HepG2 (cell line): Measurements from ENCODE around the gene PPIC. TPM values are rescaled to one million over a fixed set of nuclear protein-coding genes. Genes with fewer than 3 reads are reported as not detected.

Experiments
- ATAC-seq: fragments of 200-7000 bp; cut with Tn5 transposase; 3 replicates; pipeline ENCODE4 v1.9.1; 2020; ENCODE audit warnings: mild to moderate bottlenecking, moderate library complexity
- BruUV-seq: library from RNA; stranded (reverse); fragments of 400-500 nt; replicated peaks from 2 replicates; lab custom pipeline; 2021; lab: Mats Ljungman, UMichigan
- CTCF ChIA-PET: fragments of 300-600 bp; formaldehyde crosslinking; extraction: SDS; loops from one replicate; lab custom pipeline; 2021; ENCODE audit warnings: low total read pairs, inconsistent platforms, low intra/inter-chr PET ratio; lab: Yijun Ruan, JAX
- POLR2A ChIA-PET: fragments of 350-600 bp; sonication (Branson Sonifier 250); formaldehyde crosslinking; loops from one replicate; lab custom pipeline; 2020; ENCODE audit warnings: antibody characterized with exemption, inconsistent platforms; lab: Yijun Ruan, JAX
- DNase-seq: peaks from one replicate; pipeline ENCODE4 v3.0.0-alpha.2; 2015; ENCODE audit warnings: low spot score
- FAIRE-seq: peaks from 3 replicates; lab custom pipeline; 2011; peaks lifted over from hg19 to GRCh38; lab: Jason Lieb, UNC
- H2AFZ ChIP-seq: one replicate; pipeline ENCODE4 v1.6.1; 2011; ENCODE audit warnings: low read length, inconsistent platforms
- H3K27ac ChIP-seq: fragments of 300-600 bp; 3 replicates; pipeline ENCODE4 v1.8.0; 2011; ENCODE audit warnings: mixed run types, mild to moderate bottlenecking, mixed read lengths, low read length, inconsistent platforms; ENCODE audit not compliant: insufficient read depth; ENCODE audit errors: extremely low read length
- H3K27me3 ChIP-seq, 2 experiments: fragments of 200-600 bp in 1 of 2; 2 replicates in 1 of 2; 3 replicates in 1 of 2; pipeline versions ENCODE4 v1.6.0 to v1.8.0; 2011; ENCODE audit warnings: low read length in 2 of 2, mild to moderate bottlenecking in 2 of 2, moderate library complexity in 2 of 2, inconsistent platforms in 1 of 2; ENCODE audit not compliant: insufficient read depth in 2 of 2, control insufficient read depth in 1 of 2
- H3K36me3 ChIP-seq, 2 experiments: fragments of 200-600 bp in 1 of 2; replicated peaks in 1 of 2; 2 replicates in 1 of 2; 3 replicates in 1 of 2; pipeline versions ENCODE4 v1.5.1 to v1.8.0; 2011; ENCODE audit warnings: low read length in 2 of 2, inconsistent platforms in 1 of 2; ENCODE audit not compliant: insufficient read depth in 2 of 2, control insufficient read depth in 1 of 2
- H3K4me1 ChIP-seq: 2 replicates; pipeline ENCODE4 v1.5.1; 2012; ENCODE audit warnings: low read length, inconsistent platforms; ENCODE audit not compliant: insufficient read depth
- H3K4me2 ChIP-seq: 2 replicates; pipeline ENCODE4 v1.6.0; 2011; ENCODE audit warnings: low read depth, low read length, inconsistent platforms
- H3K4me3 ChIP-seq, 3 experiments: fragments of 200-600 bp in 1 of 3; sonication (generic), shearing (Covaris generic) in 1 of 3; replicated peaks in 1 of 3; 2 replicates each; pipeline ENCODE4 v1.5.1; 2011 to 2016; ENCODE audit warnings: low read length in 3 of 3, inconsistent platforms in 2 of 3, low read depth in 2 of 3, mild to moderate bottlenecking in 2 of 3, control low read depth in 1 of 3, mixed read lengths in 1 of 3; ENCODE audit not compliant: insufficient read depth in 1 of 3
- H3K79me2 ChIP-seq: one replicate; pipeline ENCODE4 v1.6.1; 2011; ENCODE audit warnings: low read length, inconsistent platforms; ENCODE audit not compliant: insufficient read depth
- H3K9ac ChIP-seq: 2 replicates; pipeline ENCODE4 v1.6.0; 2011; ENCODE audit warnings: mild to moderate bottlenecking, low read depth, low read length, inconsistent platforms; ENCODE audit not compliant: insufficient read depth
- H3K9me3 ChIP-seq: 2 replicates; pipeline ENCODE4 v1.5.1; 2012; ENCODE audit warnings: mild to moderate bottlenecking, low read length
- H4K20me1 ChIP-seq: 2 replicates; pipeline ENCODE4 v1.6.0; 2011; ENCODE audit warnings: inconsistent platforms, mild to moderate bottlenecking, low read length, moderate library complexity; ENCODE audit not compliant: insufficient read depth
- CENPX ChIP-seq: sonication (generic); formaldehyde crosslinking; IDR thresholded peaks from 2 replicates; pipeline ENCODE4 v1.9.0; 2021; ENCODE audit warnings: mild to moderate bottlenecking, missing genetic modification reagents, moderate library complexity
- FUBP1 ChIP-seq: sonication (generic); formaldehyde crosslinking; IDR thresholded peaks from 2 replicates; pipeline ENCODE4 v1.5.1; 2020; ENCODE audit warnings: missing genetic modification reagents, mild to moderate bottlenecking, borderline replicate concordance
- MEIS2 ChIP-seq: sonication (generic); formaldehyde crosslinking; IDR thresholded peaks from 2 replicates; pipeline ENCODE4 v1.9.0; 2021; ENCODE audit warnings: mild to moderate bottlenecking, missing genetic modification reagents
- MLXIP ChIP-seq: sonication (generic); formaldehyde crosslinking; IDR thresholded peaks from 2 replicates; pipeline ENCODE4 v1.9.0; 2021; ENCODE audit warnings: missing genetic modification reagents, borderline replicate concordance
- REPIN1 ChIP-seq: sonication (generic); formaldehyde crosslinking; IDR thresholded peaks from 2 replicates; pipeline ENCODE4 v1.8.0; 2022; ENCODE audit warnings: missing genetic modification reagents, low read depth, mild to moderate bottlenecking, borderline replicate concordance
- SETDB1 ChIP-seq: sonication (generic); formaldehyde crosslinking; IDR thresholded peaks from 2 replicates; pipeline ENCODE4 v1.5.1; 2020; ENCODE audit warnings: missing genetic modification reagents, mild to moderate bottlenecking, borderline replicate concordance
- TARDBP ChIP-seq: sonication (generic); formaldehyde crosslinking; IDR thresholded peaks from 2 replicates; pipeline ENCODE4 v1.8.0; 2022; ENCODE audit warnings: mild to moderate bottlenecking, missing genetic modification reagents
- TEAD2 ChIP-seq: sonication (generic); formaldehyde crosslinking; IDR thresholded peaks from 2 replicates; pipeline ENCODE4 v1.9.0; 2021; ENCODE audit warnings: missing genetic modification reagents
- ZBED4 ChIP-seq: sonication (generic); formaldehyde crosslinking; IDR thresholded peaks from 2 replicates; pipeline ENCODE4 v1.4.0; 2020; ENCODE audit warnings: missing genetic modification reagents, borderline replicate concordance
- ZNF335 ChIP-seq: sonication (generic); formaldehyde crosslinking; IDR thresholded peaks from 2 replicates; pipeline ENCODE4 v1.4.0; 2020; ENCODE audit warnings: missing genetic modification reagents
- ZNF772 ChIP-seq: sonication (generic); formaldehyde crosslinking; IDR thresholded peaks from 2 replicates; pipeline ENCODE4 v1.5.0; 2020; ENCODE audit warnings: mild to moderate bottlenecking, missing genetic modification reagents
- ZNF782 ChIP-seq: sonication (generic); formaldehyde crosslinking; IDR thresholded peaks from 2 replicates; pipeline ENCODE4 v1.4.0; 2020; ENCODE audit warnings: missing genetic modification reagents, mild to moderate bottlenecking, borderline replicate concordance
- WGBS: methylation state at CpG from one replicate; pipeline ENCODE4 v1.1.6; 2017; ENCODE audit warnings: low lambda C conversion rate; 5-methylcytosine and 5-hydroxymethylcytosine counted together
- in situ Hi-C: cut with HindIII; loops from 2 replicates; pipeline ENCODE4 v1.10.0; 2017; ENCODE audit warnings: low pct_unique_long_range_greater_than_20kb; ENCODE audit not compliant: extremely low pct_ligation_motif_present
- intact Hi-C: fragments of 100-400 bp; cut with micrococcal nuclease; formaldehyde crosslinking; loops from one replicate; pipeline ENCODE4 v1.10.0; 2022; ENCODE audit not compliant: unreplicated experiment
- polyA plus RNA-seq, 8 experiments: library from polyadenylated mRNA; depleted of rRNA in 3 of 8; stranded (reverse) in 7 of 8; unstranded in 1 of 8; fragments of >200 nt; fragmentation: Illumina TruSeq in 4 of 8; extraction: Trizol in 4 of 8; gene quantifications; 2 replicates each; pipeline versions ENCODE4 v1.2.1 to v1.2.3, GENCODE V29; 2011 to 2016; ENCODE audit warnings: low read depth in 4 of 8, missing spikeins in 1 of 8, mixed read lengths in 1 of 8; ENCODE audit not compliant: insufficient read depth in 1 of 8
- total RNA-seq, 5 experiments: library from RNA; depleted of rRNA; stranded (reverse); fragments of >200 nt; fragmentation: Illumina TruSeq; extraction: Trizol; gene quantifications; 2 replicates each; pipeline ENCODE4 v1.2.3, GENCODE V29; 2016; ENCODE audit warnings: low read depth in 1 of 5

PPIC gene
- total and polyA plus RNA-seq, 2 of the 13 experiments (the other 11 are each of a cell fraction or from before 2014, with no cell fraction given), result 6.2 to 17.2 TPM

- no peaks in the 10 kb centered on the region for H3K9me3 ChIP-seq
- 72% methylated on average over 2 of the region's 2 CpGs for whole genome bisulfite sequencing
- H4K20me1 ChIP-seq, result no peaks in the 10 kb centered on the region
- in situ Hi-C loops (no loop called here), intact Hi-C loops (no loop called here)
- DNase-seq (no peak), ATAC-seq (no peak), FAIRE-seq (no peak)
- no peaks in the 10 kb centered on the region for H3K36me3 ChIP-seq
- no peak overlapping the region for H3K27ac ChIP-seq
- H3K27me3 ChIP-seq, result no peaks in the 10 kb centered on the region
- TF ChIP-seq SETDB1 (CRISPR knock-in tag), result no peak
- no peak for TF ChIP-seq REPIN1 (CRISPR knock-in tag)
- no peak for TF ChIP-seq CENPX (CRISPR knock-in tag)
- no peak for TF ChIP-seq TARDBP (CRISPR knock-in tag)
- no peak for TF ChIP-seq ZNF335
- no peak for TF ChIP-seq ZBED4 (CRISPR knock-in tag)
- TF ChIP-seq ZNF782 (CRISPR knock-in tag), result no peak
- no peak for TF ChIP-seq MEIS2 (CRISPR knock-in tag)
- TF ChIP-seq ZNF772, result no peak
- TF ChIP-seq MLXIP (CRISPR knock-in tag), result no peak
- no peak for TF ChIP-seq FUBP1
- TF ChIP-seq TEAD2 (CRISPR knock-in tag), result no peak
- peaks cover 34% of the 10 kb centered on the region for H3K4me1 ChIP-seq
- no peak overlapping the region for H2AFZ ChIP-seq
- H3K79me2 ChIP-seq, result no peaks in the 10 kb centered on the region
- H3K4me3 ChIP-seq, result no peak overlapping the region
- H3K9ac ChIP-seq, result no peak overlapping the region
- no peak overlapping the region for H3K4me2 ChIP-seq
- BruUV-seq, result no TSS peak
- POLR2A ChIA-PET, result no interaction called here
- CTCF ChIA-PET, result no interaction called here
Measured at GRCh38 chr5:122981846-122982245, 54.7 kb downstream of the PPIC start.
